Measurements from ENCODE around the gene ASCC2. TPM values are rescaled to one million over a fixed set of nuclear protein-coding genes. Genes with fewer than 3 reads are reported as not detected.
"Not testable (repeated sequence)": the region's sequence is repeated elsewhere in the genome, so short reads cannot be mapped to it uniquely, and the experiment has no call there.

The ASCC2 gene
- total and polyA plus RNA-seq, 12 donors = 44.8 to 153 (median 74.7) TPM

- Histone ChIP-seq H3K9me3 (replicated peaks in 1 of 3) (no peaks in the 10 kb centered on the region), H3K36me3 (replicated peaks in 1 of 2) (no peaks in the 10 kb centered on the region), H3K4me1 (replicated peaks in 1 of 2) (no peaks in the 10 kb centered on the region), H3K27me3 (no peaks in the 10 kb centered on the region), H3K4me3 (no peak overlapping the region), H3K27ac (no peak overlapping the region)
- TF ChIP-seq POLR2A (IDR thresholded peaks at IDR 0.05) = no peak
- TF ChIP-seq, protein P1, sequence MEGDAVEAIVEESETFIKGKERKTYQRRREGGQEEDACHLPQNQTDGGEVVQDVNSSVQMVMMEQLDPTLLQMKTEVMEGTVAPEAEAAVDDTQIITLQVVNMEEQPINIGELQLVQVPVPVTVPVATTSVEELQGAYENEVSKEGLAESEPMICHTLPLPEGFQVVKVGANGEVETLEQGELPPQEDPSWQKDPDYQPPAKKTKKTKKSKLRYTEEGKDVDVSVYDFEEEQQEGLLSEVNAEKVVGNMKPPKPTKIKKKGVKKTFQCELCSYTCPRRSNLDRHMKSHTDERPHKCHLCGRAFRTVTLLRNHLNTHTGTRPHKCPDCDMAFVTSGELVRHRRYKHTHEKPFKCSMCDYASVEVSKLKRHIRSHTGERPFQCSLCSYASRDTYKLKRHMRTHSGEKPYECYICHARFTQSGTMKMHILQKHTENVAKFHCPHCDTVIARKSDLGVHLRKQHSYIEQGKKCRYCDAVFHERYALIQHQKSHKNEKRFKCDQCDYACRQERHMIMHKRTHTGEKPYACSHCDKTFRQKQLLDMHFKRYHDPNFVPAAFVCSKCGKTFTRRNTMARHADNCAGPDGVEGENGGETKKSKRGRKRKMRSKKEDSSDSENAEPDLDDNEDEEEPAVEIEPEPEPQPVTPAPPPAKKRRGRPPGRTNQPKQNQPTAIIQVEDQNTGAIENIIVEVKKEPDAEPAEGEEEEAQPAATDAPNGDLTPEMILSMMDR (IDR thresholded peaks at IDR 0.05) = no peak
- DNase-seq = no peak
- 85 to 90% (median 86%) methylated on average over 3 of the region's 3 CpGs for WGBS, 4 donors
- intact Hi-C loops (cut with DNase I) = no loop called here
Measured at GRCh38 chr22:29757096-29757495, 81.0 kb downstream of the ASCC2 start.

DNA sequence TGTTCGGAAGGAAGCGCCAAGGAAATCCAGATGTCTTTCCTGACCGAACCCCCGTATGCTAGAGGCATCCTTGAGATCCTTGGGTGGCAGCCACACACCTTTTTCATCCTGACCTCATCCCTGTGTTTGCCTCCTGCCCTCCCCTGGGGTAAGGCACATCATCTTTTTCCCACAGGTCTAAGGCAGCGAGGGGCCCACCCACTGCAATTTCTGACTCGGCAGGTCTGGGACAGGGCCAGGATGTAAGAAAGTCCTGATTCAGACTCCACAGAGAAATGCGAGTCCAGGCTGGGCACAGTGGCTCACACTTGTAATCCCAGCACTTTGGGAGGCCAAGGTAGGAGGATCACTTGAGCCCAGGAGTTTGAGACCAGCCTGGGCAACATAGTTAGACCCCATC, 81.7 kb downstream of the ASCC2 start:
- no peak for TF ChIP-seq POLR2A (IDR thresholded peaks at IDR 0.05)
- TF ChIP-seq, protein P1 (IDR thresholded peaks at IDR 0.05) = no peak
- H3K9me3 ChIP-seq (replicated peaks in 1 of 3) = no peaks in the 10 kb centered on the region
- H3K4me3 ChIP-seq = no peak overlapping the region
- no peak overlapping the region for H3K27ac ChIP-seq
- intact Hi-C loops (cut with DNase I) = no loop called here
- WGBS, 4 donors = 63 to 88% (median 81%) methylated on average over 2 to 7 of the region's 7 CpGs
- no peak for DNase-seq
- H3K27me3 ChIP-seq = no peaks in the 10 kb centered on the region
- H3K4me1 ChIP-seq (replicated peaks in 1 of 2) = no peaks in the 10 kb centered on the region
- H3K36me3 ChIP-seq (replicated peaks in 1 of 2) = no peaks in the 10 kb centered on the region

- Histone ChIP-seq H3K27ac (no peak overlapping the region), H3K36me3 (replicated peaks in 1 of 2) (no peaks in the 10 kb centered on the region), H3K9me3 (replicated peaks in 1 of 3) (no peaks in the 10 kb centered on the region), H3K27me3 (no peaks in the 10 kb centered on the region), H3K4me3 (no peak overlapping the region), H3K4me1 (replicated peaks in 1 of 2) (no peaks in the 10 kb centered on the region)
- intact Hi-C loops (cut with DNase I) = no loop called here
- no peak for DNase-seq
- 86 to 98% (median 90%) methylated on average over 6 to 9 of the region's 9 CpGs for WGBS, 4 donors
- TF ChIP-seq, protein P1 (IDR thresholded peaks at IDR 0.05) = no peak
- no peak for TF ChIP-seq POLR2A (IDR thresholded peaks at IDR 0.05)
Measured at GRCh38 chr22:29755889-29756288, 82.2 kb downstream of the ASCC2 start.

GRCh38 chr22:29754658-29755395, 83.2 kb downstream of the ASCC2 start:
- H3K4me1 ChIP-seq (replicated peaks in 1 of 2); DNase-seq; H3K27ac ChIP-seq; H3K4me3 ChIP-seq; H3K27me3 ChIP-seq; H3K9me3 ChIP-seq (replicated peaks in 1 of 3); H3K36me3 ChIP-seq (replicated peaks in 1 of 2); intact Hi-C loops (cut with DNase I): not testable (repeated sequence)
- 83 to 90% (median 90%) methylated on average over 11 of the region's 11 CpGs for WGBS, 4 donors
